HepG2 (cell line): ENCODE results near the gene LTBR. TPM values are rescaled to one million over a fixed set of nuclear protein-coding genes. Genes with fewer than 3 reads are reported as not detected.
A peak's percentile ranks its signal among the peaks of the same experiment; 100 is the strongest.

Source experiments
- ARID5B ChIP-seq: IDR thresholded peaks from 2 replicates; pipeline ENCODE4 v1.4.0; 2020; ENCODE audit warnings: mild to moderate bottlenecking, missing genetic modification reagents
- ATF2 ChIP-seq: sonication (generic); formaldehyde crosslinking; IDR thresholded peaks from 2 replicates; pipeline ENCODE4 v1.4.0; 2020; ENCODE audit warnings: missing genetic modification reagents
- GABPB1 ChIP-seq: IDR thresholded peaks from 2 replicates; pipeline ENCODE4 v1.6.1; 2016; ENCODE audit warnings: mild to moderate bottlenecking, missing genetic modification reagents, moderate library complexity, missing compliant biosample characterization
- HES4 ChIP-seq: sonication (generic); formaldehyde crosslinking; IDR thresholded peaks from 2 replicates; pipeline ENCODE4 v1.9.0; 2021; ENCODE audit warnings: mild to moderate bottlenecking, missing genetic modification reagents, borderline replicate concordance
- HMGXB3 ChIP-seq: sonication (generic); formaldehyde crosslinking; IDR thresholded peaks from 2 replicates; pipeline ENCODE4 v1.4.0; 2020; ENCODE audit warnings: missing genetic modification reagents, borderline replicate concordance
- MAX ChIP-seq: IDR thresholded peaks from 2 replicates; pipeline ENCODE4 v1.6.1; 2012; ENCODE audit warnings: inconsistent platforms
- NCOA2 ChIP-seq: sonication (generic); formaldehyde crosslinking; IDR thresholded peaks from 2 replicates; pipeline ENCODE4 v1.8.0; 2022; ENCODE audit warnings: inconsistent platforms
- RAD51 ChIP-seq: fragments of 450-650 bp; IDR thresholded peaks from 2 replicates; pipeline ENCODE4 v1.6.1; 2016; ENCODE audit warnings: borderline replicate concordance
- SPEN ChIP-seq: sonication (generic); formaldehyde crosslinking; IDR thresholded peaks from 2 replicates; pipeline ENCODE4 v1.5.1; 2020; ENCODE audit warnings: low read depth, mild to moderate bottlenecking, missing genetic modification reagents
- ZBTB8A ChIP-seq: sonication (generic); formaldehyde crosslinking; IDR thresholded peaks from 2 replicates; pipeline ENCODE4 v1.4.0; 2020; ENCODE audit warnings: mild to moderate bottlenecking, low read depth, missing genetic modification reagents, borderline replicate concordance
- ZFP36L1 ChIP-seq: sonication (generic); formaldehyde crosslinking; IDR thresholded peaks from 2 replicates; pipeline ENCODE4 v1.8.0; 2022; ENCODE audit warnings: mild to moderate bottlenecking, missing genetic modification reagents, moderate library complexity
- ZNF513 ChIP-seq: sonication (generic); formaldehyde crosslinking; conservative IDR thresholded peaks from 2 replicates; pipeline ENCODE4 v1.5.0; 2020; ENCODE audit warnings: missing genetic modification reagents
- ZNF607 ChIP-seq: sonication (generic); formaldehyde crosslinking; IDR thresholded peaks from 2 replicates; pipeline ENCODE4 v1.5.1; 2020; ENCODE audit warnings: missing genetic modification reagents, mild to moderate bottlenecking, borderline replicate concordance
- polyA plus RNA-seq, 8 experiments: library from polyadenylated mRNA; depleted of rRNA in 3 of 8; stranded (reverse) in 7 of 8; unstranded in 1 of 8; fragments of >200 nt; fragmentation: Illumina TruSeq in 4 of 8; extraction: Trizol in 4 of 8; gene quantifications; 2 replicates each; pipeline versions ENCODE4 v1.2.1 to v1.2.3, GENCODE V29; 2011 to 2016; ENCODE audit warnings: low read depth in 4 of 8, missing spikeins in 1 of 8, mixed read lengths in 1 of 8; ENCODE audit not compliant: insufficient read depth in 1 of 8
- total RNA-seq, 5 experiments: library from RNA; depleted of rRNA; stranded (reverse); fragments of >200 nt; fragmentation: Illumina TruSeq; extraction: Trizol; gene quantifications; 2 replicates each; pipeline ENCODE4 v1.2.3, GENCODE V29; 2016; ENCODE audit warnings: low read depth in 1 of 5

LTBR gene
- total and polyA plus RNA-seq, 2 of the 13 experiments (the other 11 are each of a cell fraction or from before 2014, with no cell fraction given) = 31.4 to 34.8 TPM

GRCh38 chr12:6336079-6336888 is 47.7 kb upstream of the LTBR start (continued):
- TF ChIP-seq ZNF513 (no peak), SPEN (peak; percentile 33), NCOA2 (CRISPR knock-in tag) (peak; percentile 78), ZNF607 (peak; percentile 40; the same call in 1 of the 2 replicates), ATF2 (CRISPR knock-in tag) (no peak), ZFP36L1 (CRISPR knock-in tag) (peak; percentile 60; the same call in 1 of the 2 replicates), RAD51 (no peak), HMGXB3 (no peak), HES4 (CRISPR knock-in tag) (peak; percentile 14; the same call in 1 of the 2 replicates), MAX (no peak), ZBTB8A (CRISPR knock-in tag) (no peak; the same call in 1 of the 2 replicates), ARID5B (CRISPR knock-in tag) (peak; percentile 66), GABPB1 (peak; percentile 65; the same call in 1 of the 2 replicates)
